ENCODE data around the gene GAS7. TPM values are rescaled to one million over a fixed set of nuclear protein-coding genes. Genes with fewer than 3 reads are reported as not detected.

GAS7 gene
- total and polyA plus RNA-seq, 4 donors, result 1.2 to 136 (median 32.3) TPM

GRCh38 chr17:10171122-10171571 lies 27.3 kb downstream of the GAS7 start:
- Histone ChIP-seq H3K36me3 (ENCODE audit: control insufficient read depth in 1 of 2, insufficient read depth in 2 of 2, low read length in 1 of 2) (no peaks in the 10 kb centered on the region), H3K4me1 (ENCODE audit: control insufficient read depth in 1 of 2, insufficient read depth in 2 of 2, low read length in 2 of 2) (no peaks in the 10 kb centered on the region), H3K9me3 (ENCODE audit: control insufficient read depth, low read length) (peaks cover 4% of the 10 kb centered on the region), H3K27me3 (ENCODE audit: control insufficient read depth in 1 of 2, insufficient read depth in 2 of 2, low read length in 1 of 2) (peaks cover 0 to 3% of the 10 kb centered on the region in 2 donors), H3K4me3 (ENCODE audit: low read length in 2 of 2) (no peak overlapping the region), H3K27ac (ENCODE audit: low read depth in 1 of 2, low read length in 2 of 2) (no peak overlapping the region)
- peak; percentile 59 to 71 for DNase-seq
- ATAC-seq (ENCODE audit: low FRiP score), result peak; percentile 16
- 3 to 6% methylated on average over 8 of the region's 8 CpGs for WGBS, 2 donors
- intact Hi-C loops (cut with DNase I), result no loop called here

GRCh38 chr17:10170233-10170632 lies 28.2 kb downstream of the GAS7 start:
- WGBS, 2 donors, result 83 to 84% methylated on average over 3 of the region's 3 CpGs
- no peak for DNase-seq
- Histone ChIP-seq H3K27ac (ENCODE audit: low read depth in 1 of 2, low read length in 2 of 2) (no peak overlapping the region), H3K4me3 (ENCODE audit: low read length in 2 of 2) (no peak overlapping the region), H3K4me1 (ENCODE audit: control insufficient read depth in 1 of 2, insufficient read depth in 2 of 2, low read length in 2 of 2) (no peaks in the 10 kb centered on the region), H3K9me3 (ENCODE audit: control insufficient read depth, low read length) (peaks cover 4% of the 10 kb centered on the region), H3K27me3 (ENCODE audit: control insufficient read depth in 1 of 2, insufficient read depth in 2 of 2, low read length in 1 of 2) (no peaks in the 10 kb centered on the region), H3K36me3 (ENCODE audit: control insufficient read depth in 1 of 2, insufficient read depth in 2 of 2, low read length in 1 of 2) (no peaks in the 10 kb centered on the region)
- intact Hi-C loops (cut with DNase I), result no loop called here
- ATAC-seq (ENCODE audit: low FRiP score), result no peak

GRCh38 chr17:10169290-10169689 lies 29.1 kb downstream of the GAS7 start:
- H3K27me3 ChIP-seq (ENCODE audit: control insufficient read depth in 1 of 2, insufficient read depth in 2 of 2, low read length in 1 of 2), result no peaks in the 10 kb centered on the region
- no peak overlapping the region for H3K27ac ChIP-seq (ENCODE audit: low read depth in 1 of 2, low read length in 2 of 2)
- peaks cover 4% of the 10 kb centered on the region for H3K9me3 ChIP-seq (ENCODE audit: control insufficient read depth, low read length)
- no peak overlapping the region for H3K4me3 ChIP-seq (ENCODE audit: low read length in 2 of 2)
- WGBS, 2 donors, result 94 to 96% methylated on average over 4 of the region's 4 CpGs
- H3K36me3 ChIP-seq (ENCODE audit: control insufficient read depth in 1 of 2, insufficient read depth in 2 of 2, low read length in 1 of 2), result no peaks in the 10 kb centered on the region
- DNase-seq, result peak in 1 of 2 donors; percentile 1
- H3K4me1 ChIP-seq (ENCODE audit: control insufficient read depth in 1 of 2, insufficient read depth in 2 of 2, low read length in 2 of 2), result no peaks in the 10 kb centered on the region
- ATAC-seq (ENCODE audit: low FRiP score), result no peak
- intact Hi-C loops (cut with DNase I), result no loop called here

- Histone ChIP-seq H3K27me3 (ENCODE audit: control insufficient read depth in 1 of 2, insufficient read depth in 2 of 2, low read length in 1 of 2) (no peaks in the 10 kb centered on the region), H3K27ac (ENCODE audit: low read depth in 1 of 2, low read length in 2 of 2) (no peak overlapping the region), H3K4me3 (ENCODE audit: low read length in 2 of 2) (no peak overlapping the region), H3K9me3 (ENCODE audit: control insufficient read depth, low read length) (peaks cover 2% of the 10 kb centered on the region), H3K4me1 (ENCODE audit: control insufficient read depth in 1 of 2, insufficient read depth in 2 of 2, low read length in 2 of 2) (no peaks in the 10 kb centered on the region), H3K36me3 (ENCODE audit: control insufficient read depth in 1 of 2, insufficient read depth in 2 of 2, low read length in 1 of 2) (no peaks in the 10 kb centered on the region)
- ATAC-seq (ENCODE audit: low FRiP score) (no peak), DNase-seq (peak in 1 of 2 donors; percentile 23)
- intact Hi-C loops (cut with DNase I), result no loop called here
- WGBS, 2 donors, result 86 to 87% methylated on average over 7 of the region's 7 CpGs
These were observed 32.0 kb downstream of the GAS7 start for GRCh38 chr17:10166176-10166935.

GRCh38 chr17:10162096-10162495 lies 36.3 kb downstream of the GAS7 start:
- Histone ChIP-seq H3K27ac (ENCODE audit: low read depth in 1 of 2, low read length in 2 of 2) (no peak overlapping the region), H3K36me3 (ENCODE audit: control insufficient read depth in 1 of 2, insufficient read depth in 2 of 2, low read length in 1 of 2) (no peaks in the 10 kb centered on the region), H3K9me3 (ENCODE audit: control insufficient read depth, low read length) (no peaks in the 10 kb centered on the region), H3K4me3 (ENCODE audit: low read length in 2 of 2) (no peak overlapping the region), H3K27me3 (ENCODE audit: control insufficient read depth in 1 of 2, insufficient read depth in 2 of 2, low read length in 1 of 2) (no peaks in the 10 kb centered on the region), H3K4me1 (ENCODE audit: control insufficient read depth in 1 of 2, insufficient read depth in 2 of 2, low read length in 2 of 2) (no peaks in the 10 kb centered on the region)
- ATAC-seq (ENCODE audit: low FRiP score) (peak; percentile 69), DNase-seq (no peak)
- WGBS, 2 donors, result 33 to 42% methylated on average over 5 of the region's 5 CpGs
- intact Hi-C loops (cut with DNase I), result no loop called here

GRCh38 chr17:10161386-10161785 lies 37.0 kb downstream of the GAS7 start:
- Histone ChIP-seq H3K36me3 (ENCODE audit: control insufficient read depth in 1 of 2, insufficient read depth in 2 of 2, low read length in 1 of 2) (no peaks in the 10 kb centered on the region), H3K27ac (ENCODE audit: low read depth in 1 of 2, low read length in 2 of 2) (no peak overlapping the region), H3K4me3 (ENCODE audit: low read length in 2 of 2) (no peak overlapping the region), H3K4me1 (ENCODE audit: control insufficient read depth in 1 of 2, insufficient read depth in 2 of 2, low read length in 2 of 2) (no peaks in the 10 kb centered on the region), H3K27me3 (ENCODE audit: control insufficient read depth in 1 of 2, insufficient read depth in 2 of 2, low read length in 1 of 2) (no peaks in the 10 kb centered on the region), H3K9me3 (ENCODE audit: control insufficient read depth, low read length) (no peaks in the 10 kb centered on the region)
- WGBS, 2 donors, result 37 to 55% methylated on average over 5 of the region's 5 CpGs
- intact Hi-C loops (cut with DNase I), result no loop called here
- ATAC-seq (ENCODE audit: low FRiP score), result no peak
- DNase-seq, result no peak

- Histone ChIP-seq H3K4me3 (ENCODE audit: low read length in 2 of 2) (no peak overlapping the region), H3K4me1 (ENCODE audit: control insufficient read depth in 1 of 2, insufficient read depth in 2 of 2, low read length in 2 of 2) (no peaks in the 10 kb centered on the region), H3K27me3 (ENCODE audit: control insufficient read depth in 1 of 2, insufficient read depth in 2 of 2, low read length in 1 of 2) (no peaks in the 10 kb centered on the region), H3K27ac (ENCODE audit: low read depth in 1 of 2, low read length in 2 of 2) (no peak overlapping the region), H3K36me3 (ENCODE audit: control insufficient read depth in 1 of 2, insufficient read depth in 2 of 2, low read length in 1 of 2) (no peaks in the 10 kb centered on the region), H3K9me3 (ENCODE audit: control insufficient read depth, low read length) (no peaks in the 10 kb centered on the region)
- WGBS, 2 donors, result 54 to 66% methylated on average over 11 of the region's 11 CpGs
- intact Hi-C loops (cut with DNase I), result no loop called here
- ATAC-seq (ENCODE audit: low FRiP score) (peak; percentile 68), DNase-seq (peak; percentile 48 to 88)
These were observed 41.3 kb downstream of the GAS7 start for GRCh38 chr17:10156948-10157607.

- 90% methylated on average over 4 of the region's 4 CpGs for WGBS, 2 donors
- DNase-seq (peak; percentile 56 to 68), ATAC-seq (ENCODE audit: low FRiP score) (peak; percentile 31)
- Histone ChIP-seq H3K27ac (ENCODE audit: low read depth in 1 of 2, low read length in 2 of 2) (no peak overlapping the region), H3K27me3 (ENCODE audit: control insufficient read depth in 1 of 2, insufficient read depth in 2 of 2, low read length in 1 of 2) (no peaks in the 10 kb centered on the region), H3K4me1 (ENCODE audit: control insufficient read depth in 1 of 2, insufficient read depth in 2 of 2, low read length in 2 of 2) (no peaks in the 10 kb centered on the region), H3K9me3 (ENCODE audit: control insufficient read depth, low read length) (no peaks in the 10 kb centered on the region), H3K4me3 (ENCODE audit: low read length in 2 of 2) (no peak overlapping the region), H3K36me3 (ENCODE audit: control insufficient read depth in 1 of 2, insufficient read depth in 2 of 2, low read length in 1 of 2) (no peaks in the 10 kb centered on the region)
- intact Hi-C loops (cut with DNase I), result no loop called here
These were observed 41.8 kb downstream of the GAS7 start for GRCh38 chr17:10156599-10156947.

- DNase-seq, result peak in 1 of 2 donors; percentile 7
- no peak for ATAC-seq (ENCODE audit: low FRiP score)
- Histone ChIP-seq H3K36me3 (ENCODE audit: control insufficient read depth in 1 of 2, insufficient read depth in 2 of 2, low read length in 1 of 2) (no peaks in the 10 kb centered on the region), H3K27ac (ENCODE audit: low read depth in 1 of 2, low read length in 2 of 2) (no peak overlapping the region), H3K4me1 (ENCODE audit: control insufficient read depth in 1 of 2, insufficient read depth in 2 of 2, low read length in 2 of 2) (no peaks in the 10 kb centered on the region), H3K4me3 (ENCODE audit: low read length in 2 of 2) (no peak overlapping the region), H3K27me3 (ENCODE audit: control insufficient read depth in 1 of 2, insufficient read depth in 2 of 2, low read length in 1 of 2) (no peaks in the 10 kb centered on the region), H3K9me3 (ENCODE audit: control insufficient read depth, low read length) (no peaks in the 10 kb centered on the region)
- WGBS, 2 donors, result 86 to 89% methylated on average over 4 of the region's 4 CpGs
- intact Hi-C loops (cut with DNase I), result no loop called here
These were observed 42.4 kb downstream of the GAS7 start for GRCh38 chr17:10156077-10156435.

All from aorta (tissue), 5 donors.